ENCODE data around the gene ELFN1. TPM values are rescaled to one million over a fixed set of nuclear protein-coding genes. Genes with fewer than 3 reads are reported as not detected.

ELFN1 gene
- total RNA-seq, 1 donor from 2014 or later: 2.2 TPM

DNA sequence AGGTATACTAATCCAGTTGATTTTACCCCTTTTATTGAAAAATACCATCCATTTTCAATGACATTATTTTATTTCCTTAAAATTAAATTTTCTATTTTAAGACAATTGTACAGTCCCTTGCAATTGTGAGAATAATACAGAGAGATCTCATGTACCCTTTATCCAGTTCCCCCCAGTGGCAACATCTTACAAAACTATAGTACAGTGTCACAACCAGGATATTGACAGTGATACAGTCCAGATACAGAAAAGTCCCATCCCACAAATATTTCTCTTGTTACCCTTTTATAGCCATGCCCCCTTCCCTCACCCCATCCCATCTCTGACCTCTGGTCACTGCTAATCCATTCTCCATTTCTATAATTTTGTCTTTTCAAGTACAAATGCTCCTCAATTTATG, 18.5 kb downstream of the ELFN1 start:
- Histone ChIP-seq H3K9me3 (peaks cover 12% of the 10 kb centered on the region), H3K27me3 (no peaks in the 10 kb centered on the region), H3K27ac (no peak overlapping the region), H3K4me1 (no peaks in the 10 kb centered on the region), H3K4me3 (no peak overlapping the region), H3K36me3 (no peaks in the 10 kb centered on the region)
- intact Hi-C loops (cut with DNase I): no loop called here
- no peak for TF ChIP-seq POLR2AphosphoS5 (IDR thresholded peaks at IDR 0.05; ENCODE audit: insufficient read depth in 1 of 2, low read depth in 1 of 2)
- TF ChIP-seq, protein P1, sequence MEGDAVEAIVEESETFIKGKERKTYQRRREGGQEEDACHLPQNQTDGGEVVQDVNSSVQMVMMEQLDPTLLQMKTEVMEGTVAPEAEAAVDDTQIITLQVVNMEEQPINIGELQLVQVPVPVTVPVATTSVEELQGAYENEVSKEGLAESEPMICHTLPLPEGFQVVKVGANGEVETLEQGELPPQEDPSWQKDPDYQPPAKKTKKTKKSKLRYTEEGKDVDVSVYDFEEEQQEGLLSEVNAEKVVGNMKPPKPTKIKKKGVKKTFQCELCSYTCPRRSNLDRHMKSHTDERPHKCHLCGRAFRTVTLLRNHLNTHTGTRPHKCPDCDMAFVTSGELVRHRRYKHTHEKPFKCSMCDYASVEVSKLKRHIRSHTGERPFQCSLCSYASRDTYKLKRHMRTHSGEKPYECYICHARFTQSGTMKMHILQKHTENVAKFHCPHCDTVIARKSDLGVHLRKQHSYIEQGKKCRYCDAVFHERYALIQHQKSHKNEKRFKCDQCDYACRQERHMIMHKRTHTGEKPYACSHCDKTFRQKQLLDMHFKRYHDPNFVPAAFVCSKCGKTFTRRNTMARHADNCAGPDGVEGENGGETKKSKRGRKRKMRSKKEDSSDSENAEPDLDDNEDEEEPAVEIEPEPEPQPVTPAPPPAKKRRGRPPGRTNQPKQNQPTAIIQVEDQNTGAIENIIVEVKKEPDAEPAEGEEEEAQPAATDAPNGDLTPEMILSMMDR (IDR thresholded peaks at IDR 0.05): no peak
- TF ChIP-seq POLR2A (IDR thresholded peaks at IDR 0.05): no peak
- no peak for DNase-seq (ENCODE audit: extremely low spot score in 2 of 2)

DNA sequence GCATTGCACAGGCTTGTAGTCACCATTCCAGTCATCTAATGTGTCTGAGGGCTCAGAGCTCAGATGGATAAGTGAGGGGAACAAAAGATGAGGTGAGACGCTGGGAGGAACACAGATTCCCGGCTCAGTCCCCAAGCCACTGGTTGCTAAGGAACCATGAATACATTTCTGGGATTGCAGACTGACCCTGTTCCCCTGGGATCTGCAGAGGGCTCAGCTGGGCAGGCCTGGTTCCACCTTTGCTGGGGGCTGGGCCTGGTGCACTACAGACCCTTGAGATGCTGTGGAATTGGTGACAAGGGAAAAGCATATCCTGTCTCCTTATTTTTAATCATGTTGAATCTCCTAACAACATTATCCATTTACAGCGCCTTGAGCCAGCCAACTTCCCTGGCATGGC, 19.2 kb downstream of the ELFN1 start:
- Histone ChIP-seq H3K36me3 (no peaks in the 10 kb centered on the region), H3K27me3 (no peaks in the 10 kb centered on the region), H3K4me1 (no peaks in the 10 kb centered on the region), H3K4me3 (no peak overlapping the region), H3K27ac (no peak overlapping the region), H3K9me3 (peaks cover 5% of the 10 kb centered on the region)
- no peak for TF ChIP-seq POLR2A (IDR thresholded peaks at IDR 0.05)
- TF ChIP-seq, protein P1 (IDR thresholded peaks at IDR 0.05): no peak
- no peak for TF ChIP-seq POLR2AphosphoS5 (IDR thresholded peaks at IDR 0.05; ENCODE audit: insufficient read depth in 1 of 2, low read depth in 1 of 2)
- intact Hi-C loops (cut with DNase I): no loop called here
- DNase-seq (ENCODE audit: extremely low spot score in 2 of 2): no peak

DNA sequence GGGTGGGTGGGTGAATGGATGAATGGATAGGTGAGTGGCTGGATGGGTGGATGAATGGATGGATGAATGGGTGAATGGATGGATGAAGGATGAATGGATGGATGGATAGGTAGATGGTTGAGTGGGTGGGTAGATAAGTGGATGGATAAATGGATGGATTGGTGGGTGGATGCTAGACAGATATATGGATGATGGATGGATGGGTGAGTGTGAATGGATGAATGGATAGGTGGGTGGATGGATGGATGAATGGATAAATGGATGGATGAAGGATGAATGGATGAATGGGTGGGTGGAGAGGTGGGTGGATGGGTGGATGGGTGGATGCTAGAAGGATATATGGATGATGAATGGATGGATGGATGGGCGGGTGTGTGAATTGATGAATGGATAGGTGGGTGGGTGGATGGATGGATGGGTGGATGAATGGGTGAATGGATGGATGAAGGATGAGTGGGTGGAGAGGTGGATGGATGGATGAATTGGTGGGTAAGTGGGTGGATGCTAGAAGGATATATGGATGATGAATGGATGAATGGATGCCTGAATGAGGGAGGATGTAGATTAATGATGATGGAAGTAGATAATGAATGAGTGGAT, 20.4 kb downstream of the ELFN1 start:
- Histone ChIP-seq H3K27me3 (no peaks in the 10 kb centered on the region), H3K4me1 (no peaks in the 10 kb centered on the region), H3K27ac (no peak overlapping the region), H3K9me3 (no peaks in the 10 kb centered on the region), H3K4me3 (no peak overlapping the region), H3K36me3 (no peaks in the 10 kb centered on the region)
- TF ChIP-seq, protein P1 (IDR thresholded peaks at IDR 0.05): no peak
- no peak for TF ChIP-seq POLR2A (IDR thresholded peaks at IDR 0.05)
- no peak for TF ChIP-seq POLR2AphosphoS5 (IDR thresholded peaks at IDR 0.05; ENCODE audit: insufficient read depth in 1 of 2, low read depth in 1 of 2)
- intact Hi-C loops (cut with DNase I): no loop called here
- DNase-seq (ENCODE audit: extremely low spot score in 2 of 2): no peak

DNA sequence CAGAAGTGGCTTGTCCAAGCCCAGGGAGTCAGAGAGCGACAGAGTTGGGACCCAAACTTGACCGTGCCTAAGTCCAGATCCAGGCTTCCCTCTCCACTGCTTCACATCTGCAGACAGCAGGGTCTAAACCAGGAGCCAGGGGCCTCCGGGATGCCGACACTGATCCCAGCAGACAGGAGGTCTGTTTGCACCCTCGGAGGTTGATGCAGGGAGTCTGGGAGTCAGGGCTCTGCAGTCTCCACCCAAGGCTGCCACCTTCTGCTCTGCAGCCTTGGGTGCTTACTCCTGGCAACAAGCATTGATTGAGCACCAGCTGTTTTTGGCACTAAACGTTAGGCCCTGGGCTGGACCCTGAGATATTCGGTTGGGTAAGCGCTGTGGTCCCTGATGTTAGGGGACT, 21.0 kb downstream of the ELFN1 start:
- no peaks in the 10 kb centered on the region for H3K4me1 ChIP-seq
- no peaks in the 10 kb centered on the region for H3K9me3 ChIP-seq
- no peak overlapping the region for H3K27ac ChIP-seq
- H3K36me3 ChIP-seq: no peaks in the 10 kb centered on the region
- H3K27me3 ChIP-seq: no peaks in the 10 kb centered on the region
- H3K4me3 ChIP-seq: no peak overlapping the region
- intact Hi-C loops (cut with DNase I): no loop called here
- DNase-seq (ENCODE audit: extremely low spot score in 2 of 2): no peak
- no peak for TF ChIP-seq POLR2AphosphoS5 (IDR thresholded peaks at IDR 0.05; ENCODE audit: insufficient read depth in 1 of 2, low read depth in 1 of 2)
- TF ChIP-seq POLR2A (IDR thresholded peaks at IDR 0.05): no peak
- TF ChIP-seq, protein P1 (IDR thresholded peaks at IDR 0.05): no peak

DNA sequence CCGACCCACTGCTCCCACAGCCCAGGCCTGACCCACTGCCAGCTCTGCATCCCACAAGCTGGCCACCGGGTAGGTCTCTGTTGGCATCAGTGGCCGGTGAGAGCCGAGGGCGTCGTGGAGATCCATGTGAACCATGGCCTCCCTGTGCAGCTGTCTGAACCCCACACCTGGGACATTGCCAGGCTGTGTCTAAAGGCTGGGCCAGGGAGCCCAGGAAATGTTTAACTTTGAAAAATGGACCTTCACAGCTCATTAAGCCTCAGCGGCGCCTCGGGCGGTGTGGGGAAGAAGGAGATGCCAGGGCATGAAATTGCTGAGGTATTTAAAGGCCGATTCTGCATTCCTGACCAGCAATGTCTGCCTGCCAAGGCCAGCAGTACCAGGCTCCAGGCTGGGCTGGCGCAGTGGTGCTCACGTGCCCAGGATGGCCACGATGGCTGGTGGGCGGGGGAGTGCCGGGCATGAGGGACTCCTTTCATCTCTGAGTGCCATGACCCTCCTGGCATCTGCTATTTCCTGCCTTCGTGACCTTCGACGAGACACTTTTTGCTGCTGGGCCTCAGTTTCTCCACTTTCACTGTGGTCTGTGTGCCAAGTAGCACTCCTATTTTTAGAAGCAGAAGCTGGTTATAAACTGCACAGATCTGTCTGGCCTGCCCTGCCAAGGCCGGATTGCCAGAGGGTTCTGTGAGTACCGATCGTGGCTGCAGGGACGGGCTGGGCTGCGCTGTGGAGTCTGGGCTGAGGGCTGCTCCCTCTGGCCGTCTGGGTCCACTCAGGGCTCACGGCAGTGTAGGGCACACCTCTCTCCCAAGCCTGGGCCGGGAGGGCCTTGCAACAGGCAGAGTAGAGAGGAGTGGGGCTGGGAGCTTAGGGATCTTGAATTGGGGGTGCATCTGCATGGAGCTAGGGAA, 21.8 kb downstream of the ELFN1 start:
- no peaks in the 10 kb centered on the region for H3K4me1 ChIP-seq
- no peaks in the 10 kb centered on the region for H3K27me3 ChIP-seq
- intact Hi-C loops (cut with DNase I): no loop called here
- no peaks in the 10 kb centered on the region for H3K9me3 ChIP-seq
- H3K4me3 ChIP-seq: no peak overlapping the region
- DNase-seq (ENCODE audit: extremely low spot score in 2 of 2): no peak
- no peaks in the 10 kb centered on the region for H3K36me3 ChIP-seq
- no peak overlapping the region for H3K27ac ChIP-seq
- TF ChIP-seq, protein P1 (IDR thresholded peaks at IDR 0.05): no peak
- TF ChIP-seq POLR2A (IDR thresholded peaks at IDR 0.05) (no peak), POLR2AphosphoS5 (IDR thresholded peaks at IDR 0.05; ENCODE audit: insufficient read depth in 1 of 2, low read depth in 1 of 2) (no peak)
